Measurements from ENCODE around the gene CRLF1. TPM values are rescaled to one million over a fixed set of nuclear protein-coding genes. Genes with fewer than 3 reads are reported as not detected.

Gene CRLF1, protein sequence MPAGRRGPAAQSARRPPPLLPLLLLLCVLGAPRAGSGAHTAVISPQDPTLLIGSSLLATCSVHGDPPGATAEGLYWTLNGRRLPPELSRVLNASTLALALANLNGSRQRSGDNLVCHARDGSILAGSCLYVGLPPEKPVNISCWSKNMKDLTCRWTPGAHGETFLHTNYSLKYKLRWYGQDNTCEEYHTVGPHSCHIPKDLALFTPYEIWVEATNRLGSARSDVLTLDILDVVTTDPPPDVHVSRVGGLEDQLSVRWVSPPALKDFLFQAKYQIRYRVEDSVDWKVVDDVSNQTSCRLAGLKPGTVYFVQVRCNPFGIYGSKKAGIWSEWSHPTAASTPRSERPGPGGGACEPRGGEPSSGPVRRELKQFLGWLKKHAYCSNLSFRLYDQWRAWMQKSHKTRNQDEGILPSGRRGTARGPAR
- not detected in 2 replicates for total RNA-seq

DNA sequence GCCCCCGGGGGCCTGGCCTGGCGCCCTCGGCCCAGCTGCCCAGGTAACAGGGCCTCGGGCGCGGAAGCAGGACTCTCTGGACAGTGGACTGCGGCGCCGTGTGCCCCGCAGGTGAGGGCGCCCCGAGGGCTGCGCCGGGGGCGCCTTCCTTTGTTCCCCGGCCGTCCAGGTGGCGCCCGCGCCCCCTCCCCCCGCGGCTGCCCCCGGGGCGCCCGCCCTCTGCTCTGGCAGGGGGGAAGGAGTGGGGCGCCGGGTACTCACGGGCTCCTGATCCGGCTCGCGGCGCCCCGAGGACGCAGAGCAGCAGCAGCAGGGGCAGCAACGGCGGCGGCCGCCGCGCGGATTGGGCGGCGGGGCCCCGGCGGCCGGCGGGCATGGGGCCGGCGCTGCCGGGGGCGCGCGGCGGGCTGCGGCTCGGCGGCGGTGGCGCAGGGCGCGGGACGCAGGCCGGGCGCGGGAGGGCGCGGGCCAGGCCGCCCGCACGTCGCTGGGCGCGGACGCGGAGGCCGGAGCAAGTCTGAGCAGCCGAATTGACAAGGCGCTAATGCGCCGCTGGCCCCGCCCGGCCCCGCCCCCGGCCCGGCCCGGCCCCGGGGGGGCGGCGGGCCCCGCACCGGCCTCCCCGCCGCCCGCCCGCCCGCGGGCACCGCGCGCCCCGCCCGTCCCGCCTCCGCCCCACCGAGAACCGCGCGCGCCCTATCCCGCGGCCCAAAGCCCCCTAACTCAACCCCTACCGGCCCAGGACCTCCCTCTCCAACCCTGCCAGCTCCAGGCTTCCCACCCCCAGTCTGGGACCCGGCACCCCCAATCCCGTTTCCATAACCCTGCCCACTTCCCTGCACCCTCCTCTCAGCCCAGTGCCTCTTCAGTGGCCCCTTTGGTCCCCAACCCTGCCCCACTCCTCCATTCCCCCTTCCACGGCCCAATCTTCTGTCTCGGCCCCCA is at the start of gene CRLF1:
TSS of gene CRLF1 (minus strand) at position 519 of the 945 bp plus-strand sequence. CDS start at position 376, 143 bp downstream.
- Mint-ChIP-seq H3K4me1 (ENCODE audit: low read depth) (peaks cover 5% of the 10 kb centered on the region), H3K36me3 (ENCODE audit: low read depth) (no peaks in the 10 kb centered on the region), H3K4me3 (no peak within 1 kb of the TSS), H3K27ac (no peak within 1 kb of the TSS), H3K27me3 (ENCODE audit: insufficient read depth) (peaks cover 65% of the 10 kb centered on the region), H3K9me3 (no peaks in the 10 kb centered on the region)
- no peak for DNase-seq (ENCODE audit: low spot score)
- intact Hi-C loops (cut with micrococcal nuclease), result no loop called here

DNA sequence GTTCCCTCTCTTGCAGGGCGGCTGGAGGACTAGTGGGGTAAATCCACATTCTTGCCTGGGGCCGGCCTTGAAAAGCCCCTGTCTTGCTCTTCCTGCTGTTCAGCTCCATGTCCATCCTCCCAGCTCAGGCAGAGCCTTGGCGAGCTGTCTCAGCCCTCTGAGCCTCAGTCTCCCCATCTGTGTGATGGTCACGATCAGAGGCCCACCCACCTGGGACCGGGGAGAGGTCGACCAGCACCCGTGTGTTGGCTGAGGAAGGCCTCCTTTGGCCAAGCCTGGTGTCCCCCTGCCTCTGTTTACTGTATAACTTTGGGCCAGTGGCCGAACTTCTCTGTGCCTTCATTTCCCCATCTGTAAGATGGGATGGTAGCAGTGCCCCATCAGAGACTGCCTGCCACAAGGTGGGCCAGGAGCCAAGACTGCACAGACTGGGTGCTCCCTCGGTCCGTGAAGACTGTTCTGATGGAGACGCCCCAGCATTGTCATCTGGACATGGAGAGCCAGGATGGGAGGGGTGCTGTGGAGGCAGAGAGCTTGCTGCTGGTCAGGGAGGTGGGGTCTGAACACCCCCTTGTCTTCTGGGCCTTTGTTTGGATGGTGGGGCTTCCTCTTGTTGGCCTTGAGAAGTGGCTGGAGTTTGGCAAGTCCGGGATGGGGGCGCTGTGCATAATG is 48.7 kb upstream of the CRLF1 start:
- H3K4me3 Mint-ChIP-seq, result no peak overlapping the region
- H3K36me3 Mint-ChIP-seq (ENCODE audit: low read depth), result no peaks in the 10 kb centered on the region
- intact Hi-C loops (cut with micrococcal nuclease), result no loop called here
- H3K4me1 Mint-ChIP-seq (ENCODE audit: low read depth), result no peaks in the 10 kb centered on the region
- no peaks in the 10 kb centered on the region for H3K27me3 Mint-ChIP-seq (ENCODE audit: insufficient read depth)
- no peak for DNase-seq (ENCODE audit: low spot score)
- no peak overlapping the region for H3K27ac Mint-ChIP-seq
- H3K9me3 Mint-ChIP-seq, result no peaks in the 10 kb centered on the region

GRCh38 chr19:18654469-18654868 is 47.9 kb upstream of the CRLF1 start:
- Mint-ChIP-seq H3K9me3 (no peaks in the 10 kb centered on the region), H3K27me3 (ENCODE audit: insufficient read depth) (no peaks in the 10 kb centered on the region), H3K27ac (no peak overlapping the region), H3K36me3 (ENCODE audit: low read depth) (no peaks in the 10 kb centered on the region), H3K4me3 (no peak overlapping the region), H3K4me1 (ENCODE audit: low read depth) (no peaks in the 10 kb centered on the region)
- intact Hi-C loops (cut with micrococcal nuclease), result no loop called here
- no peak for DNase-seq (ENCODE audit: low spot score)

- Mint-ChIP-seq H3K27ac (no peak overlapping the region), H3K27me3 (ENCODE audit: insufficient read depth) (no peaks in the 10 kb centered on the region), H3K4me3 (no peak overlapping the region), H3K9me3 (no peaks in the 10 kb centered on the region), H3K4me1 (ENCODE audit: low read depth) (peaks cover 5% of the 10 kb centered on the region), H3K36me3 (ENCODE audit: low read depth) (no peaks in the 10 kb centered on the region)
- DNase-seq (ENCODE audit: low spot score), result no peak
- intact Hi-C loops (cut with micrococcal nuclease), result no loop called here
Observed at GRCh38 chr19:18653853-18654252, 47.3 kb upstream of the CRLF1 start.

DNA sequence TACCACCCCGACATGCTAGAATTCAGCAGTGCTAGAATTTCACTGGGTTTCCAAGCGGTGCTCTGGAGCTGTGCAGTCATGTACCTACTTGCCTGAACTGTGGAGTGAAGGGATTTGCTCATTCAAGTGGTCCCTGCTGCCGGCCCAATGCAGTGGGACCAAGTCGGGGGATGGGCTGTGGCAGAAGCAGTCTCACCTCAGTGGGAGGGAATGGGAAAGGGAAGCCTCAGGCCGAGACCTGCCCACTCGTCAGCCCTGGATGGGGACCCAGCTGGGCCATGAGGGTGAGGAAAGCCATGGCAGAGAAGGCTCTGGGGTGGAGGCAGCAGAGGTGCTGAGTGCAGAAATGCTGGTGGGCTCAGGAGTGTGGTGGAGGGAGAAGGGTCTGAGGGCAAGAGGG is 45.1 kb upstream of the CRLF1 start:
- Mint-ChIP-seq H3K4me1 (ENCODE audit: low read depth) (peaks cover 8% of the 10 kb centered on the region), H3K36me3 (ENCODE audit: low read depth) (peaks cover 1% of the 10 kb centered on the region), H3K27ac (no peak overlapping the region), H3K4me3 (no peak overlapping the region), H3K9me3 (no peaks in the 10 kb centered on the region), H3K27me3 (ENCODE audit: insufficient read depth) (no peaks in the 10 kb centered on the region)
- no peak for DNase-seq (ENCODE audit: low spot score)
- intact Hi-C loops (cut with micrococcal nuclease), result no loop called here

- Mint-ChIP-seq H3K27ac (no peak overlapping the region), H3K9me3 (no peaks in the 10 kb centered on the region), H3K4me1 (ENCODE audit: low read depth) (peaks cover 8% of the 10 kb centered on the region), H3K4me3 (no peak overlapping the region), H3K36me3 (ENCODE audit: low read depth) (peaks cover 1% of the 10 kb centered on the region), H3K27me3 (ENCODE audit: insufficient read depth) (no peaks in the 10 kb centered on the region)
- no peak for DNase-seq (ENCODE audit: low spot score)
- intact Hi-C loops (cut with micrococcal nuclease), result no loop called here
Observed at GRCh38 chr19:18651300-18651699, 44.7 kb upstream of the CRLF1 start.

DNA sequence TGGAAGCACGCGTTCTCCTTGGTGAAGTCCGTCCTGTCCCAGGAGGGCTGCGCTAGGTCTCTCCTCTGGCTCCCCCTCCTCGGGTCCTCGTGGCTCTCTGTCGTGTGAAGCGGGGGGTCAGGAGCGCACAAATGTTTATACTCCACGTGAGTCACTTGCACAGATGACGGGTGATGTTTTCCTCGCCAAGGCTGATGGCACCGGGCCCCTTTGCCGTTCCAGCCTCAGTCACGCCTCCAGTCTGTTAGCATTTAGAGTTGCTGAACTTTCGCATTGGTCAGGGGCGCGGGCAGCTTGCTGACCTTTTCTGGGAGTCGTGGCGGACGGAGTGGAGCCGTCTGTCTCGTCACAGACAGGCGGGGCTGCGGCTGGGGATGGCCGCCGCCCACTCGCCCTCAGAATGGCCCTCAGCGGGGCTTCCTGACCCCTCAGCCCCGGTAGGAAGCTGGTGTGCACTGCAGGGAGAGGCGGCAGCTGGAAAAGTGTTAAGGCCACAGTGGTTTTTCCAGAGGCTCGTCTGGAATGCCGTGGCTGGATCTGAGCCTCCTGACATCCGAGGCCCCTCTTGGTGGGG is 44.0 kb upstream of the CRLF1 start:
- H3K4me3 Mint-ChIP-seq, result no peak overlapping the region
- H3K4me1 Mint-ChIP-seq (ENCODE audit: low read depth), result peaks cover 8% of the 10 kb centered on the region
- H3K27me3 Mint-ChIP-seq (ENCODE audit: insufficient read depth), result no peaks in the 10 kb centered on the region
- no peak overlapping the region for H3K27ac Mint-ChIP-seq
- peaks cover 1% of the 10 kb centered on the region for H3K36me3 Mint-ChIP-seq (ENCODE audit: low read depth)
- DNase-seq (ENCODE audit: low spot score), result no peak
- intact Hi-C loops (cut with micrococcal nuclease), result no loop called here
- H3K9me3 Mint-ChIP-seq, result no peaks in the 10 kb centered on the region

DNA sequence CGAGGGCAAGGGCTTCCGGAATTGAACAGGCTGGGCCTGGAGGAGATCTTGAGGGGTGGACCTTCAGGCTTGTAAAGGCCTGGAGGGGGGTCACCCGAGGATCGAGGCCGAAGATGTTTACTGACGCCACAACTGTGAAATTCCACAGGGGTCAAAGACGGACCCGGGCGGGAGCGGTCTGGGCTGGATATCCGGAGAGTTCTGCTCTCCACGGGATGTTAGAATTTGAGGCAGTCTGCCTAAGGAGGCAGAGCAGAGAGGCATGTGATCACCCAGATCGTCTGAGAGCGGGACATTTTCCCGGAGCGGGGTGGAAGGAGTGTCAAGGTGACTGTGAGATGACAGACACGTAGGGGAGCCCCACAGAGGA is 43.4 kb upstream of the CRLF1 start:
- Mint-ChIP-seq H3K27me3 (ENCODE audit: insufficient read depth) (no peaks in the 10 kb centered on the region), H3K36me3 (ENCODE audit: low read depth) (peaks cover 1% of the 10 kb centered on the region), H3K4me3 (no peak overlapping the region), H3K27ac (no peak overlapping the region), H3K9me3 (no peaks in the 10 kb centered on the region), H3K4me1 (ENCODE audit: low read depth) (peaks cover 8% of the 10 kb centered on the region)
- intact Hi-C loops (cut with micrococcal nuclease), result no loop called here
- DNase-seq (ENCODE audit: low spot score), result no peak

DNA sequence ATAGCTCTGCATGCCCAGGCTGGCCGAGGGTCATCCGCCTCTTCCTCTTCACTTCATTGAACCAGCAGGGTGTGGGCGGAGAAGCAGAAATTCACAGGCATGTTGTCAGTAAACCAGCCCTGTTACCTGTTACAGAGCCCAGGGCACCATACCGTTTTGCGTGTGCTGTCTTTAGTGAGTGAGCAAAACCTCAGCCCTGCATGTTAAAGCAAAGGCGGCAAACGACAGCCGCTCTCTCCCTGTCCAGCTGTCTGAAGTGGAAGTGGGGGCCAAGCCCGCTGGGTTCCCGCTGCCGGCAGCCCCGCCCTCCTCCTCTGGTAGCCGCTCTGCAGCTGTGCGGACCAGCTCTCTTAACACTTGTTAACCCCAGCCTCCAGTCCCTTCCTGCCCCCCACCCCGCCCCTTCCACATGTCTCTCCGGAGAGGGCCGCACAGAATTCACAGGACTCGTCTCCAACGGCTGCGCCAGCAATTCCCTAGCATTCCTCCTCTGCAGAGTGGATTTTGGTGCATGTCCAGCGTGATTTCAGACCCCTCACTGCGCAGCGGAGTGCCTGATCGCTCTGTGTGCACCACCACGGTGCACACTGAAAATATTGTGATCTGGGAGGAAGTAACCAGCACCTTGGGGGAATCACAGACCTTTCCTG is 42.9 kb upstream of the CRLF1 start:
- no peak for DNase-seq (ENCODE audit: low spot score)
- intact Hi-C loops (cut with micrococcal nuclease), result no loop called here
- Mint-ChIP-seq H3K4me3 (no peak overlapping the region), H3K36me3 (ENCODE audit: low read depth) (peaks cover 1% of the 10 kb centered on the region), H3K27me3 (ENCODE audit: insufficient read depth) (no peaks in the 10 kb centered on the region), H3K9me3 (no peaks in the 10 kb centered on the region), H3K27ac (no peak overlapping the region), H3K4me1 (ENCODE audit: low read depth) (peaks cover 8% of the 10 kb centered on the region)

GRCh38 chr19:18648973-18649315 is 42.3 kb upstream of the CRLF1 start:
- H3K36me3 Mint-ChIP-seq (ENCODE audit: low read depth), result peaks cover 1% of the 10 kb centered on the region
- no peak for DNase-seq (ENCODE audit: low spot score)
- H3K9me3 Mint-ChIP-seq, result no peaks in the 10 kb centered on the region
- H3K4me3 Mint-ChIP-seq, result no peak overlapping the region
- intact Hi-C loops (cut with micrococcal nuclease), result no loop called here
- peaks cover 8% of the 10 kb centered on the region for H3K4me1 Mint-ChIP-seq (ENCODE audit: low read depth)
- no peak overlapping the region for H3K27ac Mint-ChIP-seq
- H3K27me3 Mint-ChIP-seq (ENCODE audit: insufficient read depth), result no peaks in the 10 kb centered on the region

DNA sequence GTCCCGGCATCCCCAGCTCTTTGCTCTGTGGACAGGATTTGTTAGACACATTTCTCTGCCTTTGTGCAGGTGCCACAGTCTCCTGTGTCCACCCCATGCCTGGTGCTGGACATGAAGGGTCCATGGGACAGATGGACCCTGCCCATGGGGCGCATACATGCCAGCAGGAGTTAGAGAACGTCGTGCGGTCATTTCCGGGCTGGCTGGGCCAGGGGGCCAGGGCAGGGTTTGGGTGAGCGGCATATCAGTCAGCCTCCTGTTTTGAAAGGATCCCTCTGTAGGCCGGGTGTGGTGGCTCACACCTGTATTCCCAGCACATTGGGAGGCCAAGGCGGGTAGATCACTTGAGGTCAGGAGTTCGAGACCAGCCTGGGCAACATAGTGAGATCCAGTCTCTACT is 41.2 kb upstream of the CRLF1 start:
- Mint-ChIP-seq H3K4me1 (ENCODE audit: low read depth) (peaks cover 8% of the 10 kb centered on the region), H3K9me3 (no peaks in the 10 kb centered on the region), H3K4me3 (no peak overlapping the region), H3K27me3 (ENCODE audit: insufficient read depth) (no peaks in the 10 kb centered on the region), H3K36me3 (ENCODE audit: low read depth) (peaks cover 1% of the 10 kb centered on the region), H3K27ac (no peak overlapping the region)
- intact Hi-C loops (cut with micrococcal nuclease), result no loop called here
- no peak for DNase-seq (ENCODE audit: low spot score)

DNA sequence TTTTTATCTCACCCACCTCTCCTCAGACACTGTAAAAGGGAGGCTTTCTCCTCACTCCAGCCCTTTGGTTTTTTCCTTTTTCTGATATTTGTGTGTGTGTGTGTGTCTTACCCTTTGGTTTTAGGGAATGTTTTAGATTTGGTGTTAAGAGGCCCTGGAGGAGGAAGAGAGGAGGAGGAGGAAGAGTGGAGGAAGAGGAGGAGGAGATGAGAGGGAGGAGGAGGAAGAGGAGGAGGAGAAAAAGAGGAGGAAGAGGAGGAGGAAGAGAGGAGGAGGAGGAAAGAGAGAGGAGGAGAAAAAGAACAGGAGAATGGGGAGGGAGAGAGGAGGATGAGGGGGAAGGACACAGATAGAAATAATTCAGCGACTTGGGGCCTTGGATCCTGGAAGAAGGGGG is 40.8 kb upstream of the CRLF1 start:
- H3K4me1 Mint-ChIP-seq (ENCODE audit: low read depth), result peaks cover 8% of the 10 kb centered on the region
- intact Hi-C loops (cut with micrococcal nuclease), result no loop called here
- H3K4me3 Mint-ChIP-seq, result no peak overlapping the region
- DNase-seq (ENCODE audit: low spot score), result no peak
- no peaks in the 10 kb centered on the region for H3K9me3 Mint-ChIP-seq
- H3K27ac Mint-ChIP-seq, result no peak overlapping the region
- H3K27me3 Mint-ChIP-seq (ENCODE audit: insufficient read depth), result no peaks in the 10 kb centered on the region
- H3K36me3 Mint-ChIP-seq (ENCODE audit: low read depth), result peaks cover 1% of the 10 kb centered on the region
